Ovary (tissue), 3 donors: ENCODE data around the gene GMEB2.

Source experiments
- EP300 ChIP-seq: sonication (generic); formaldehyde crosslinking; IDR thresholded peaks from one replicate; pipeline ENCODE4 v1.6.1; 2017; ENCODE audit warnings: antibody characterized with exemption
- POLR2A ChIP-seq: fragments of 450-650 bp; IDR thresholded peaks from one replicate; pipeline ENCODE4 v1.6.1; 2017; ENCODE audit warnings: antibody characterized with exemption, mild to moderate bottlenecking, moderate library complexity
- TF ChIP-seq, protein P1 (sequence below), 3 donors: fragments of 450-650 bp in 2 of 3; fragments of 200-600 bp in 1 of 3; IDR thresholded peaks; one replicate each; pipeline versions ENCODE4 v1.5.1 to v1.8.0; 2016 to 2022; ENCODE audit warnings: antibody characterized with exemption in 3 of 3, mild to moderate bottlenecking in 1 of 3
- donor health status: DM: no; HTN: no; CAD: no.

DNA sequence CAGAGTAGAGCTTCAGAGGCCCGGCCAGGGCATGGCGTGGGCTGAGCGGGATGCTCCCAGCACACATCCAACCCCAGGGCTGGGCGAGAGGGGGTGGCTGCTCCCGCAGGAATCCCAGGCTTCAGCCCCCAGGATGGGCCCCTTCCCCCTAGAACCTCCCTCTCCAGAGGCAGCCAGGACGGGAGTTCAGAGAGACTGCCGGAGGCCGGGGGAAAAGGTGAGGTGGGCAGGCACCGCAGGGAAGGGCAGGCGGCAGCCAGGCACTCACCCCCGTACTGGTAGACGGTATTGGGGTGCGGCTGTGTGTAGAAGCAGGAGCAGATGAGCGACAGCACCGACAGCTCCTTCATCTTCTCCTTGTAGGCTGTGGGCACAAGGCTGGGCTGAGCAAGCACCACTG lies 17.0 kb upstream of the GMEB2 start:
- TF ChIP-seq, protein P1, sequence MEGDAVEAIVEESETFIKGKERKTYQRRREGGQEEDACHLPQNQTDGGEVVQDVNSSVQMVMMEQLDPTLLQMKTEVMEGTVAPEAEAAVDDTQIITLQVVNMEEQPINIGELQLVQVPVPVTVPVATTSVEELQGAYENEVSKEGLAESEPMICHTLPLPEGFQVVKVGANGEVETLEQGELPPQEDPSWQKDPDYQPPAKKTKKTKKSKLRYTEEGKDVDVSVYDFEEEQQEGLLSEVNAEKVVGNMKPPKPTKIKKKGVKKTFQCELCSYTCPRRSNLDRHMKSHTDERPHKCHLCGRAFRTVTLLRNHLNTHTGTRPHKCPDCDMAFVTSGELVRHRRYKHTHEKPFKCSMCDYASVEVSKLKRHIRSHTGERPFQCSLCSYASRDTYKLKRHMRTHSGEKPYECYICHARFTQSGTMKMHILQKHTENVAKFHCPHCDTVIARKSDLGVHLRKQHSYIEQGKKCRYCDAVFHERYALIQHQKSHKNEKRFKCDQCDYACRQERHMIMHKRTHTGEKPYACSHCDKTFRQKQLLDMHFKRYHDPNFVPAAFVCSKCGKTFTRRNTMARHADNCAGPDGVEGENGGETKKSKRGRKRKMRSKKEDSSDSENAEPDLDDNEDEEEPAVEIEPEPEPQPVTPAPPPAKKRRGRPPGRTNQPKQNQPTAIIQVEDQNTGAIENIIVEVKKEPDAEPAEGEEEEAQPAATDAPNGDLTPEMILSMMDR (IDR thresholded peaks at IDR 0.05), result no peak
- TF ChIP-seq POLR2A, result no peak
- no peak for TF ChIP-seq EP300
